GM23338 (cell line): ENCODE results near the gene PRDM2. TPM values are rescaled to one million over a fixed set of nuclear protein-coding genes. Genes with fewer than 3 reads are reported as not detected.

Experiments
- ATAC-seq: fragments of 200-7000 bp; cut with Tn5 transposase; 3 replicates; pipeline ENCODE4 v1.9.1; 2020
- DNase-seq: peaks from one replicate; pipeline ENCODE4 v3.0.0-alpha.2; 2015; ENCODE audit warnings: low spot score
- H2AFZ ChIP-seq: fragments of 200-600 bp; sonication (generic); 2 replicates; pipeline ENCODE4 v1.8.0; 2016; ENCODE audit warnings: antibody characterized with exemption, mild to moderate bottlenecking, moderate library complexity
- H3F3A ChIP-seq: fragments of 200-600 bp; sonication (generic); replicated peaks from 2 replicates; pipeline ENCODE4 v1.8.0; 2017; ENCODE audit warnings: antibody characterized with exemption, mixed run types, low read depth
- H3K27ac ChIP-seq: fragments of 200-600 bp; sonication (generic); 2 replicates; pipeline ENCODE4 v1.6.1; 2016; ENCODE audit warnings: low read depth
- H3K27me3 ChIP-seq: fragments of 200-600 bp; sonication (generic); 2 replicates; pipeline ENCODE4 v1.8.0; 2016; ENCODE audit warnings: mild to moderate bottlenecking, mixed run types, moderate library complexity; ENCODE audit not compliant: insufficient read depth
- H3K36me3 ChIP-seq: fragments of 200-600 bp; sonication (generic); 2 replicates; pipeline ENCODE4 v1.8.0; 2016; ENCODE audit warnings: mild to moderate bottlenecking; ENCODE audit not compliant: insufficient read depth
- H3K4me1 ChIP-seq: fragments of 200-600 bp; sonication (generic); 2 replicates; pipeline ENCODE4 v1.8.0; 2016; ENCODE audit warnings: mild to moderate bottlenecking, moderate library complexity; ENCODE audit not compliant: insufficient read depth
- H3K4me2 ChIP-seq: fragments of 200-600 bp; sonication (generic); 2 replicates; pipeline ENCODE4 v1.7.1; 2017; ENCODE audit warnings: mixed run types
- H3K4me3 ChIP-seq: fragments of 200-600 bp; sonication (generic); 2 replicates; pipeline ENCODE4 v1.6.1; 2016; ENCODE audit warnings: mixed run types
- H3K79me2 ChIP-seq: fragments of 200-600 bp; sonication (generic); replicated peaks from 2 replicates; pipeline ENCODE4 v1.8.0; 2017; ENCODE audit warnings: mild to moderate bottlenecking; ENCODE audit not compliant: insufficient read depth
- H3K9me2 ChIP-seq: fragments of 200-600 bp; sonication (generic); 2 replicates; pipeline ENCODE4 v1.8.0; 2017; ENCODE audit not compliant: insufficient read depth
- H4K20me1 ChIP-seq: fragments of 200-600 bp; sonication (generic); replicated peaks from 2 replicates; pipeline ENCODE4 v1.8.0; 2017; ENCODE audit warnings: mild to moderate bottlenecking; ENCODE audit not compliant: insufficient read depth
- H3K27ac Mint-ChIP-seq: 2 replicates; pipeline ENCODE4 v1.8.0; 2020; ENCODE audit warnings: inconsistent platforms, mild to moderate bottlenecking, moderate library complexity, mixed read lengths
- H3K27me3 Mint-ChIP-seq: 3 replicates; pipeline ENCODE4 v1.8.0; 2022; ENCODE audit warnings: low read depth, mild to moderate bottlenecking, moderate library complexity, mixed read lengths, inconsistent platforms; ENCODE audit not compliant: insufficient read depth, poor library complexity
- H3K36me3 Mint-ChIP-seq: 3 replicates; pipeline ENCODE4 v1.8.0; 2021; ENCODE audit warnings: low read depth, mild to moderate bottlenecking, inconsistent platforms, moderate library complexity, mixed read lengths
- H3K4me1 Mint-ChIP-seq: 3 replicates; pipeline ENCODE4 v1.8.0; 2020; ENCODE audit warnings: mild to moderate bottlenecking, inconsistent platforms, mixed read lengths
- H3K4me3 Mint-ChIP-seq: 3 replicates; pipeline ENCODE4 v1.8.0; 2021; ENCODE audit warnings: moderate library complexity, mild to moderate bottlenecking, inconsistent platforms, mixed read lengths
- H3K9me3 Mint-ChIP-seq: 3 replicates; pipeline ENCODE4 v1.8.0; 2020; ENCODE audit warnings: moderate library complexity, mild to moderate bottlenecking, inconsistent platforms, mixed read lengths
- CREB1 ChIP-seq: fragments of 250-450 bp; sonication (Bioruptor Pico); IDR thresholded peaks from 2 replicates; pipeline ENCODE4 v1.5.0; 2020; ENCODE audit warnings: low read depth, mild to moderate bottlenecking, moderate library complexity
- EZH2 ChIP-seq: fragments of 200-600 bp; sonication (generic); IDR thresholded peaks from one replicate; pipeline ENCODE4 v1.8.0; 2017; ENCODE audit warnings: antibody characterized with exemption, mild to moderate bottlenecking, low read depth; ENCODE audit not compliant: unreplicated experiment
- EZH2phosphoT487 ChIP-seq: fragments of 200-600 bp; sonication (generic); IDR thresholded peaks from one replicate; pipeline ENCODE4 v1.8.1; 2018; ENCODE audit warnings: antibody characterized with exemption; ENCODE audit not compliant: unreplicated experiment
- JUNB ChIP-seq: IDR thresholded peaks from one replicate; pipeline ENCODE4 v1.6.1; 2016; ENCODE audit warnings: antibody characterized with exemption; ENCODE audit not compliant: unreplicated experiment
- NANOG ChIP-seq: IDR thresholded peaks from 2 replicates; pipeline ENCODE4 v1.6.1; 2016; ENCODE audit warnings: antibody characterized with exemption, borderline replicate concordance
- POLR2AphosphoS5 ChIP-seq: IDR thresholded peaks from 2 replicates; pipeline ENCODE4 v1.6.1; 2016; ENCODE audit warnings: antibody characterized with exemption, low read depth
- REST ChIP-seq: IDR thresholded peaks from one replicate; pipeline ENCODE4 v1.6.1; 2018; ENCODE audit warnings: antibody characterized with exemption; ENCODE audit not compliant: unreplicated experiment
- STAT1 ChIP-seq: IDR thresholded peaks from one replicate; pipeline ENCODE4 v1.6.1; 2016; ENCODE audit warnings: antibody characterized with exemption; ENCODE audit not compliant: unreplicated experiment
- ZNF114 ChIP-seq: fragments of 250-450 bp; sonication (Bioruptor Pico); IDR thresholded peaks from 2 replicates; pipeline ENCODE4 v1.5.0; 2020; ENCODE audit warnings: mild to moderate bottlenecking, moderate library complexity
- ZNF331 ChIP-seq: fragments of 250-450 bp; sonication (Bioruptor Pico); IDR thresholded peaks from 2 replicates; pipeline ENCODE4 v1.5.0; 2020; ENCODE audit warnings: low read depth, mild to moderate bottlenecking, moderate library complexity
- ZNF462 ChIP-seq: fragments of 250-450 bp; sonication (Bioruptor Pico); IDR thresholded peaks from 2 replicates; pipeline ENCODE4 v1.5.0; 2020; ENCODE audit warnings: mild to moderate bottlenecking, moderate library complexity
- polyA plus RNA-seq: library from polyadenylated mRNA; unstranded; fragments of >200 nt; fragmentation: Nextera tagmentation; extraction: Ambion mirVana; gene quantifications from 2 replicates; pipeline ENCODE4 v1.2.1, GENCODE V29; 2016
- total RNA-seq: library from RNA; depleted of rRNA; stranded (reverse); fragments of >200 nt; shearing (Covaris generic); gene quantifications from 2 replicates; pipeline ENCODE4 v1.2.3, GENCODE V29; 2014
- TF ChIP-seq, protein P1 (sequence below): IDR thresholded peaks from 2 replicates; pipeline ENCODE4 v1.6.1; 2016; ENCODE audit warnings: antibody characterized with exemption
- TF ChIP-seq, protein P2 (sequence below), 2 experiments: fragments of 200-600 bp in 1 of 2; sonication (generic) in 1 of 2; conservative IDR thresholded peaks; 2 replicates each; pipeline versions ENCODE4 v1.5.1 to v1.6.1; 2016 to 2017; ENCODE audit warnings: antibody characterized with exemption in 2 of 2, low read depth in 2 of 2, mild to moderate bottlenecking in 2 of 2, moderate library complexity in 1 of 2

The PRDM2 gene
- total and polyA plus RNA-seq, 2 experiments from 2014 or later = 11.6 to 28.3 TPM

GRCh38 chr1:13818926-13819325 lies 118.9 kb downstream of the PRDM2 start:
- ATAC-seq (no peak), DNase-seq (no peak)
- no peaks in the 10 kb centered on the region for H3K9me3 Mint-ChIP-seq
- Histone ChIP-seq H3K4me2 (no peak overlapping the region), H3K9me2 (no peaks in the 10 kb centered on the region), H3K4me3 (no peak overlapping the region), H3K79me2 (no peaks in the 10 kb centered on the region), H3K4me1 (no peaks in the 10 kb centered on the region), H3F3A (no peaks in the 10 kb centered on the region), H3K36me3 (no peaks in the 10 kb centered on the region), H2AFZ (no peak overlapping the region), H4K20me1 (no peaks in the 10 kb centered on the region), H3K27me3 (no peaks in the 10 kb centered on the region), H3K27ac (no peak overlapping the region)
- TF ChIP-seq NANOG = no peak
- TF ChIP-seq STAT1 = no peak
- TF ChIP-seq CREB1 (CRISPR knock-in tag) = no peak
- TF ChIP-seq EZH2 = no peak
- TF ChIP-seq EZH2phosphoT487 = no peak
- no peak for TF ChIP-seq POLR2AphosphoS5
- no peak for TF ChIP-seq ZNF331 (CRISPR knock-in tag)
- TF ChIP-seq, protein P1, sequence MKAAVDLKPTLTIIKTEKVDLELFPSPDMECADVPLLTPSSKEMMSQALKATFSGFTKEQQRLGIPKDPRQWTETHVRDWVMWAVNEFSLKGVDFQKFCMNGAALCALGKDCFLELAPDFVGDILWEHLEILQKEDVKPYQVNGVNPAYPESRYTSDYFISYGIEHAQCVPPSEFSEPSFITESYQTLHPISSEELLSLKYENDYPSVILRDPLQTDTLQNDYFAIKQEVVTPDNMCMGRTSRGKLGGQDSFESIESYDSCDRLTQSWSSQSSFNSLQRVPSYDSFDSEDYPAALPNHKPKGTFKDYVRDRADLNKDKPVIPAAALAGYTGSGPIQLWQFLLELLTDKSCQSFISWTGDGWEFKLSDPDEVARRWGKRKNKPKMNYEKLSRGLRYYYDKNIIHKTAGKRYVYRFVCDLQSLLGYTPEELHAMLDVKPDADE = no peak
- no peak for TF ChIP-seq ZNF114 (CRISPR knock-in tag)
- no peak for TF ChIP-seq REST
- no peak for TF ChIP-seq ZNF462 (CRISPR knock-in tag)
- TF ChIP-seq, protein P2, sequence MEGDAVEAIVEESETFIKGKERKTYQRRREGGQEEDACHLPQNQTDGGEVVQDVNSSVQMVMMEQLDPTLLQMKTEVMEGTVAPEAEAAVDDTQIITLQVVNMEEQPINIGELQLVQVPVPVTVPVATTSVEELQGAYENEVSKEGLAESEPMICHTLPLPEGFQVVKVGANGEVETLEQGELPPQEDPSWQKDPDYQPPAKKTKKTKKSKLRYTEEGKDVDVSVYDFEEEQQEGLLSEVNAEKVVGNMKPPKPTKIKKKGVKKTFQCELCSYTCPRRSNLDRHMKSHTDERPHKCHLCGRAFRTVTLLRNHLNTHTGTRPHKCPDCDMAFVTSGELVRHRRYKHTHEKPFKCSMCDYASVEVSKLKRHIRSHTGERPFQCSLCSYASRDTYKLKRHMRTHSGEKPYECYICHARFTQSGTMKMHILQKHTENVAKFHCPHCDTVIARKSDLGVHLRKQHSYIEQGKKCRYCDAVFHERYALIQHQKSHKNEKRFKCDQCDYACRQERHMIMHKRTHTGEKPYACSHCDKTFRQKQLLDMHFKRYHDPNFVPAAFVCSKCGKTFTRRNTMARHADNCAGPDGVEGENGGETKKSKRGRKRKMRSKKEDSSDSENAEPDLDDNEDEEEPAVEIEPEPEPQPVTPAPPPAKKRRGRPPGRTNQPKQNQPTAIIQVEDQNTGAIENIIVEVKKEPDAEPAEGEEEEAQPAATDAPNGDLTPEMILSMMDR (conservative IDR thresholded peaks at IDR 0.05; ENCODE audit: low read depth in 2 of 2) = no peak
- TF ChIP-seq JUNB = no peak
- no peaks in the 10 kb centered on the region for H3K4me1 Mint-ChIP-seq
- H3K27me3 Mint-ChIP-seq = peaks cover 8% of the 10 kb centered on the region
- H3K36me3 Mint-ChIP-seq = no peaks in the 10 kb centered on the region
- H3K27ac Mint-ChIP-seq = no peak overlapping the region
- no peak overlapping the region for H3K4me3 Mint-ChIP-seq
